Lower leg skin (tissue), 3 donors: ENCODE data around the gene C2orf76.

Experiments used
- POLR2A ChIP-seq, 2 donors: fragments of 450-650 bp; IDR thresholded peaks; one replicate each; pipeline ENCODE4 v1.6.1; 2016 to 2017; ENCODE audit warnings: antibody characterized with exemption in 2 of 2, mild to moderate bottlenecking in 1 of 2, moderate library complexity in 1 of 2
- TF ChIP-seq, protein P1 (sequence below), 3 donors: fragments of 450-650 bp; IDR thresholded peaks; one replicate each; pipeline ENCODE4 v1.5.1; 2016; ENCODE audit warnings: antibody characterized with exemption in 3 of 3, mild to moderate bottlenecking in 3 of 3, moderate library complexity in 2 of 3

DNA sequence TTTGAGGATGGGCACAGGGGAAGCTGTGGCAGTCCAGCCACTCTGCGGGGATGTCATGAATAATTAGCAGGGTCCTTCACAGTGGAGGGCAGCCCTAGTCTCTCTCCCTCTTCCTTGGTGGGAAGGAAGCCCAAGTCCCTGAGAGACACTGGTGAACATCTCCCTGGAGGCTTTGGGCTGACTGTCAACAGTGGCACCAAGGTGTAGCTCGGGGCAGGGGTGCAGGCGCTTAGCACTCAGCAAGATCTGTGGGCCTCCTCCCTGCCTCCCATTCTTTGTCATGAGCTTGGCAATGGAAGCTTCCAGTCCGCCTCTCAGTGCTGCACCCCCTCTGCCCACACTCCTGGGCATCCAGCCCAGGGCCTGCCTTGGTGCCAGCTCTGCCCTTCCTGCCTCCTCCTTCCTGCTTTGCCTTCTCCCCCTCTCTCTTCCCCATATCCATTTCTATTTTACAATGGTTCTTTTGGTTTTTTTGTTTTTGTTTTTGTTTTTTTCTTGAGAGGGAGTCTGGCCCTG lies 83.6 kb downstream of the C2orf76 start:
- TF ChIP-seq, protein P1, sequence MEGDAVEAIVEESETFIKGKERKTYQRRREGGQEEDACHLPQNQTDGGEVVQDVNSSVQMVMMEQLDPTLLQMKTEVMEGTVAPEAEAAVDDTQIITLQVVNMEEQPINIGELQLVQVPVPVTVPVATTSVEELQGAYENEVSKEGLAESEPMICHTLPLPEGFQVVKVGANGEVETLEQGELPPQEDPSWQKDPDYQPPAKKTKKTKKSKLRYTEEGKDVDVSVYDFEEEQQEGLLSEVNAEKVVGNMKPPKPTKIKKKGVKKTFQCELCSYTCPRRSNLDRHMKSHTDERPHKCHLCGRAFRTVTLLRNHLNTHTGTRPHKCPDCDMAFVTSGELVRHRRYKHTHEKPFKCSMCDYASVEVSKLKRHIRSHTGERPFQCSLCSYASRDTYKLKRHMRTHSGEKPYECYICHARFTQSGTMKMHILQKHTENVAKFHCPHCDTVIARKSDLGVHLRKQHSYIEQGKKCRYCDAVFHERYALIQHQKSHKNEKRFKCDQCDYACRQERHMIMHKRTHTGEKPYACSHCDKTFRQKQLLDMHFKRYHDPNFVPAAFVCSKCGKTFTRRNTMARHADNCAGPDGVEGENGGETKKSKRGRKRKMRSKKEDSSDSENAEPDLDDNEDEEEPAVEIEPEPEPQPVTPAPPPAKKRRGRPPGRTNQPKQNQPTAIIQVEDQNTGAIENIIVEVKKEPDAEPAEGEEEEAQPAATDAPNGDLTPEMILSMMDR (IDR thresholded peaks at IDR 0.05): no peak
- no peak for TF ChIP-seq POLR2A (IDR thresholded peaks at IDR 0.05)
